ENCODE data around the gene AADACL4. TPM values are rescaled to one million over a fixed set of nuclear protein-coding genes. Genes with fewer than 3 reads are reported as not detected.
A peak's percentile ranks its signal among the peaks of the same experiment; 100 is the strongest.
"Not testable (repeated sequence)": the region's sequence is repeated elsewhere in the genome, so short reads cannot be mapped to it uniquely, and the experiment has no call there.

Gene AADACL4
- total RNA-seq, 1 donor from 2014 or later, result not detected

DNA sequence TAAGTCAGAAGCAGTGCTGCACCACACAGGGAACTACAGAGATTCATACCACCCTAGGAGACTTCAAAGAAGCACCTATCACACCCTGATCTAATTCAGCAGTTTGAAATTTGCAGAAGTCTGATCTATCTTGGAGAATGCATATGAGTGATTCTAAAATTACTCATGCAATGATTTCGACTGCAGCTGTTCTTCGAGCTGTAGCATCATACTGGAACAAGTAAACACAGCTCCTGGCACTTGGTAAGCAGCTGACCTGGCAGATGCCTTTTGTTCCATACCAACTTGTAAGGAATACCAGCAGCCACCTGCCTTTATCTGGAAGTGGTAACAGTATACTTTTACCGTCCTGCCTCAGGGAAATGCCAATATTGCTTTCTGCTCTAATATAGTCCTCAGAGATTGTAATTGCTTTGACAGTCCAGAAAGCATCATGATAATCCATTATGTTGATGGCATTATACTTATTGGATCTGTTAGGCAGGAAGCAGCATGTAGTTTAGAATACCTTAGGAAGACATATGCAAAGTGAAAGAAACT is 25.7 kb downstream of the AADACL4 start:
- H3K9me3 ChIP-seq (ENCODE audit: control insufficient read depth in 3 of 3, low read length in 3 of 3), result peaks cover 0 to 5% (median 2%) of the 10 kb centered on the region in 3 donors
- no peaks in the 10 kb centered on the region for H3K36me3 ChIP-seq (ENCODE audit: control insufficient read depth in 3 of 3, insufficient read depth in 3 of 3, low read length in 3 of 3)
- H3K27ac ChIP-seq (ENCODE audit: low read depth, low read length), result peak overlapping the region; percentile 83
- peak overlapping the region in 1 of 3 donors; percentile 34 for H3K9ac ChIP-seq (ENCODE audit: low read depth in 1 of 3, low read length in 3 of 3)
- no peaks in the 10 kb centered on the region for H3K27me3 ChIP-seq (ENCODE audit: control insufficient read depth in 3 of 3, insufficient read depth in 3 of 3, low read length in 3 of 3)
- H3K4me1 ChIP-seq (ENCODE audit: control insufficient read depth in 3 of 3, insufficient read depth in 3 of 3, low read length in 3 of 3), result peaks cover 26 to 37% (median 27%) of the 10 kb centered on the region in 3 donors
- no peak overlapping the region for H3K4me3 ChIP-seq (ENCODE audit: low read length in 3 of 3)

GRCh38 chr1:12674358-12674757 is 30.5 kb downstream of the AADACL4 start:
- H3K27me3 ChIP-seq (ENCODE audit: control insufficient read depth in 3 of 3, insufficient read depth in 3 of 3, low read length in 3 of 3), result no peaks in the 10 kb centered on the region
- H3K4me1 ChIP-seq (ENCODE audit: control insufficient read depth in 3 of 3, insufficient read depth in 3 of 3, low read length in 3 of 3), result peaks cover 35 to 45% (median 37%) of the 10 kb centered on the region in 3 donors
- H3K36me3 ChIP-seq (ENCODE audit: control insufficient read depth in 3 of 3, insufficient read depth in 3 of 3, low read length in 3 of 3), result no peaks in the 10 kb centered on the region
- H3K4me3 ChIP-seq (ENCODE audit: low read length in 3 of 3), result no peak overlapping the region
- H3K9ac ChIP-seq (ENCODE audit: low read depth in 1 of 3, low read length in 3 of 3), result no peak overlapping the region
- H3K9me3 ChIP-seq (ENCODE audit: control insufficient read depth in 3 of 3, low read length in 3 of 3), result no peaks in the 10 kb centered on the region
- no peak overlapping the region for H3K27ac ChIP-seq (ENCODE audit: low read depth, low read length)

- not testable (repeated sequence) for H3K4me3 ChIP-seq (ENCODE audit: low read length in 3 of 3); H3K36me3 ChIP-seq (ENCODE audit: control insufficient read depth in 3 of 3, insufficient read depth in 3 of 3, low read length in 3 of 3); H3K9ac ChIP-seq (ENCODE audit: low read depth in 1 of 3, low read length in 3 of 3); H3K9me3 ChIP-seq (ENCODE audit: control insufficient read depth in 3 of 3, low read length in 3 of 3); H3K27ac ChIP-seq (ENCODE audit: low read depth, low read length); H3K27me3 ChIP-seq (ENCODE audit: control insufficient read depth in 3 of 3, insufficient read depth in 3 of 3, low read length in 3 of 3)
- peaks cover 20 to 28% (median 23%) of the 10 kb centered on the region in 3 donors for H3K4me1 ChIP-seq (ENCODE audit: control insufficient read depth in 3 of 3, insufficient read depth in 3 of 3, low read length in 3 of 3)
Measured at GRCh38 chr1:12676122-12676521, 32.2 kb downstream of the AADACL4 start.

DNA sequence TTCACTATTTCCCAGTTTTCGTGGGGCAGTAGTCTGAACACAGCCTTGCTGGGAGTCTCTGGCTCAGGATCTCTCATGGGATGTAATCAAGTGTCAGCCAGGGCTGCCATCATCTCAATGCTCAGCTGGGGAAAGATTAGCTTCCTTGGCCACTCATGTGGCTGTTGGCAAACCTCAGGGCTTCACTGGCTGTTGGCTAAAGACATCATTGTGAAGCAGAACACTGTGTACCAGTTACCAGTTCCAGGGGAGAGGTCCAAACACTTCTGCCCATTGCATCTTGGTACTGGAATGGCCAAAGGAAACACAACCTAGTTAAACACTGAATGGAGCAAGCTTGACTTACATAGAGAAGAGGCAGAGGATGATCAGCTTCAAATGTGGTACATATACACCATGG is 33.7 kb downstream of the AADACL4 start:
- peaks cover 18 to 24% (median 23%) of the 10 kb centered on the region in 3 donors for H3K4me1 ChIP-seq (ENCODE audit: control insufficient read depth in 3 of 3, insufficient read depth in 3 of 3, low read length in 3 of 3)
- H3K4me3 ChIP-seq (ENCODE audit: low read length in 3 of 3), result peak overlapping the region in 1 of 3 donors; percentile 22
- H3K27ac ChIP-seq (ENCODE audit: low read depth, low read length), result peak overlapping the region; percentile 40
- H3K9ac ChIP-seq (ENCODE audit: low read depth in 1 of 3, low read length in 3 of 3), result no peak overlapping the region
- H3K36me3 ChIP-seq (ENCODE audit: control insufficient read depth in 3 of 3, insufficient read depth in 3 of 3, low read length in 3 of 3), result no peaks in the 10 kb centered on the region
- no peaks in the 10 kb centered on the region for H3K27me3 ChIP-seq (ENCODE audit: control insufficient read depth in 3 of 3, insufficient read depth in 3 of 3, low read length in 3 of 3)
- H3K9me3 ChIP-seq (ENCODE audit: control insufficient read depth in 3 of 3, low read length in 3 of 3), result no peaks in the 10 kb centered on the region

- Histone ChIP-seq H3K9me3 (ENCODE audit: control insufficient read depth in 3 of 3, low read length in 3 of 3) (no peaks in the 10 kb centered on the region), H3K4me1 (ENCODE audit: control insufficient read depth in 3 of 3, insufficient read depth in 3 of 3, low read length in 3 of 3) (peaks cover 18 to 24% (median 23%) of the 10 kb centered on the region in 3 donors), H3K36me3 (ENCODE audit: control insufficient read depth in 3 of 3, insufficient read depth in 3 of 3, low read length in 3 of 3) (no peaks in the 10 kb centered on the region), H3K4me3 (ENCODE audit: low read length in 3 of 3) (no peak overlapping the region), H3K9ac (ENCODE audit: low read depth in 1 of 3, low read length in 3 of 3) (no peak overlapping the region), H3K27me3 (ENCODE audit: control insufficient read depth in 3 of 3, insufficient read depth in 3 of 3, low read length in 3 of 3) (no peaks in the 10 kb centered on the region), H3K27ac (ENCODE audit: low read depth, low read length) (peak overlapping the region; percentile 21)
Measured at GRCh38 chr1:12678350-12678749, 34.5 kb downstream of the AADACL4 start.

- H3K4me1 ChIP-seq (ENCODE audit: control insufficient read depth in 3 of 3, insufficient read depth in 3 of 3, low read length in 3 of 3), result peaks cover 18 to 24% (median 23%) of the 10 kb centered on the region in 3 donors
- H3K9ac ChIP-seq (ENCODE audit: low read depth in 1 of 3, low read length in 3 of 3), result no peak overlapping the region
- H3K36me3 ChIP-seq (ENCODE audit: control insufficient read depth in 3 of 3, insufficient read depth in 3 of 3, low read length in 3 of 3), result no peaks in the 10 kb centered on the region
- no peak overlapping the region for H3K4me3 ChIP-seq (ENCODE audit: low read length in 3 of 3)
- H3K9me3 ChIP-seq (ENCODE audit: control insufficient read depth in 3 of 3, low read length in 3 of 3), result no peaks in the 10 kb centered on the region
- no peaks in the 10 kb centered on the region for H3K27me3 ChIP-seq (ENCODE audit: control insufficient read depth in 3 of 3, insufficient read depth in 3 of 3, low read length in 3 of 3)
- H3K27ac ChIP-seq (ENCODE audit: low read depth, low read length), result no peak overlapping the region
Measured at GRCh38 chr1:12678820-12679219, 34.9 kb downstream of the AADACL4 start.

DNA sequence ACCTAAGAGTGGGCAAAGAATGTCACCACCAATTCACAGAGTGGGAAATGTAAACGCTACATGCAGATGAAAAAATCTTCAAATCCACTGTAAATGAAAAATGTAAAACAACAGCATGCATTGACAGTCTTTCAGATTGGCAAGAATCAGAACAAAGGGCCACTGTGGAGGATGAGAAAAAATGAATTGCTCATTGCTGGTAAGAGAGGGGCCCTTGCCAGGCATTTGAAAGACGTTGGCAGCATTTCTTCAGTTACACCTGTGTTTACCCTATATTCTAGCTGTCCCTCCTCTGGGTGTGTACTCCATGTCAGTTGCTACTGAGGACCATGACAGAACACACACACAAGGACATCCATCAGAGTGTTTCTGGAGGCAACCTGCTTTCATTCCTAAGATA is 46.3 kb downstream of the AADACL4 start:
- Histone ChIP-seq H3K4me3 (ENCODE audit: low read length in 3 of 3) (no peak overlapping the region), H3K27ac (ENCODE audit: low read depth, low read length) (no peak overlapping the region), H3K4me1 (ENCODE audit: control insufficient read depth in 3 of 3, insufficient read depth in 3 of 3, low read length in 3 of 3) (peaks cover 0 to 13% (median 0%) of the 10 kb centered on the region in 3 donors), H3K9me3 (ENCODE audit: control insufficient read depth in 3 of 3, low read length in 3 of 3) (no peaks in the 10 kb centered on the region), H3K9ac (ENCODE audit: low read depth in 1 of 3, low read length in 3 of 3) (no peak overlapping the region), H3K27me3 (ENCODE audit: control insufficient read depth in 3 of 3, insufficient read depth in 3 of 3, low read length in 3 of 3) (no peaks in the 10 kb centered on the region), H3K36me3 (ENCODE audit: control insufficient read depth in 3 of 3, insufficient read depth in 3 of 3, low read length in 3 of 3) (no peaks in the 10 kb centered on the region)

- no peak overlapping the region for H3K9ac ChIP-seq (ENCODE audit: low read depth in 1 of 3, low read length in 3 of 3)
- H3K27me3 ChIP-seq (ENCODE audit: control insufficient read depth in 3 of 3, insufficient read depth in 3 of 3, low read length in 3 of 3), result no peaks in the 10 kb centered on the region
- peak overlapping the region; percentile 62 for H3K27ac ChIP-seq (ENCODE audit: low read depth, low read length)
- peaks cover 0 to 1% (median 0%) of the 10 kb centered on the region in 3 donors for H3K9me3 ChIP-seq (ENCODE audit: control insufficient read depth in 3 of 3, low read length in 3 of 3)
- H3K4me3 ChIP-seq (ENCODE audit: low read length in 3 of 3), result peak overlapping the region in 2 of 3 donors; percentile 0 to 46
- H3K4me1 ChIP-seq (ENCODE audit: control insufficient read depth in 3 of 3, insufficient read depth in 3 of 3, low read length in 3 of 3), result peaks cover 0 to 13% (median 0%) of the 10 kb centered on the region in 3 donors
- no peaks in the 10 kb centered on the region for H3K36me3 ChIP-seq (ENCODE audit: control insufficient read depth in 3 of 3, insufficient read depth in 3 of 3, low read length in 3 of 3)
Measured at GRCh38 chr1:12692967-12693782, 49.3 kb downstream of the AADACL4 start.

GRCh38 chr1:12696658-12697057 is 52.8 kb downstream of the AADACL4 start:
- Histone ChIP-seq H3K27me3 (ENCODE audit: control insufficient read depth in 3 of 3, insufficient read depth in 3 of 3, low read length in 3 of 3) (no peaks in the 10 kb centered on the region), H3K9ac (ENCODE audit: low read depth in 1 of 3, low read length in 3 of 3) (no peak overlapping the region), H3K36me3 (ENCODE audit: control insufficient read depth in 3 of 3, insufficient read depth in 3 of 3, low read length in 3 of 3) (no peaks in the 10 kb centered on the region), H3K27ac (ENCODE audit: low read depth, low read length) (no peak overlapping the region), H3K4me1 (ENCODE audit: control insufficient read depth in 3 of 3, insufficient read depth in 3 of 3, low read length in 3 of 3) (peaks cover 0 to 13% (median 0%) of the 10 kb centered on the region in 3 donors), H3K9me3 (ENCODE audit: control insufficient read depth in 3 of 3, low read length in 3 of 3) (peaks cover 0 to 3% (median 0%) of the 10 kb centered on the region in 3 donors), H3K4me3 (ENCODE audit: low read length in 3 of 3) (no peak overlapping the region)

- no peak overlapping the region for H3K9ac ChIP-seq (ENCODE audit: low read depth in 1 of 3, low read length in 3 of 3)
- H3K9me3 ChIP-seq (ENCODE audit: control insufficient read depth in 3 of 3, low read length in 3 of 3), result peaks cover 0 to 3% (median 0%) of the 10 kb centered on the region in 3 donors
- H3K4me3 ChIP-seq (ENCODE audit: low read length in 3 of 3), result no peak overlapping the region
Measured at GRCh38 chr1:12697397-12697796, 53.5 kb downstream of the AADACL4 start.

More at GRCh38 chr1:12697397-12697796, 53.5 kb downstream of the AADACL4 start:
- no peaks in the 10 kb centered on the region for H3K36me3 ChIP-seq (ENCODE audit: control insufficient read depth in 3 of 3, insufficient read depth in 3 of 3, low read length in 3 of 3)
- no peak overlapping the region for H3K27ac ChIP-seq (ENCODE audit: low read depth, low read length)
- H3K27me3 ChIP-seq (ENCODE audit: control insufficient read depth in 3 of 3, insufficient read depth in 3 of 3, low read length in 3 of 3), result no peaks in the 10 kb centered on the region
- H3K4me1 ChIP-seq (ENCODE audit: control insufficient read depth in 3 of 3, insufficient read depth in 3 of 3, low read length in 3 of 3), result peaks cover 0 to 9% (median 0%) of the 10 kb centered on the region in 3 donors
